IMR-90 (cell line): ENCODE measurements around the gene NAA15. TPM values are rescaled to one million over a fixed set of nuclear protein-coding genes. Genes with fewer than 3 reads are reported as not detected.
"Not testable (repeated sequence)": the region's sequence is repeated elsewhere in the genome, so short reads cannot be mapped to it uniquely, and the experiment has no call there.

Experiments
- ATAC-seq: fragments of 200-7000 bp; cut with Tn5 transposase; 2 replicates; pipeline ENCODE4 v1.9.1; 2020; ENCODE audit warnings: low read depth, mild to moderate bottlenecking, moderate library complexity
- BruUV-seq: library from RNA; stranded (reverse); fragments of 400-500 nt; replicated peaks from 2 replicates; lab custom pipeline; 2021; lab: Mats Ljungman, UMichigan
- CTCF ChIA-PET: fragments of 300-600 bp; formaldehyde crosslinking; extraction: SDS; loops from one replicate; lab custom pipeline; 2021; ENCODE audit warnings: antibody characterized with exemption; lab: Yijun Ruan, JAX
- POLR2A ChIA-PET: fragments of 300-600 bp; sonication (Branson Sonifier 250); formaldehyde crosslinking; loops from one replicate; lab custom pipeline; 2022; ENCODE audit warnings: antibody characterized with exemption; ENCODE audit not compliant: unreplicated experiment; lab: Charles Lee
- DNase-seq: peaks from one replicate; pipeline ENCODE4 v3.0.0; 2013
- H2AFZ ChIP-seq: replicated peaks from 2 replicates; pipeline ENCODE3; 2013; ENCODE audit warnings: low read length, mild to moderate bottlenecking; ENCODE audit not compliant: poor library complexity
- H2AK5ac ChIP-seq: 2 replicates; pipeline ENCODE4 v1.6.1; 2013; ENCODE audit warnings: low read depth, low read length, inconsistent platforms
- H2AK9ac ChIP-seq: replicated peaks from 2 replicates; pipeline ENCODE3; 2013; ENCODE audit warnings: mild to moderate bottlenecking, low read depth, low read length, moderate library complexity; ENCODE audit not compliant: poor library complexity
- H2BK120ac ChIP-seq: 2 replicates; pipeline ENCODE4 v1.6.1; 2013; ENCODE audit warnings: low read depth, low read length, inconsistent platforms
- H2BK15ac ChIP-seq: 3 replicates; pipeline ENCODE4 v1.6.1; 2013; ENCODE audit warnings: low read depth, low read length, inconsistent platforms
- H2BK20ac ChIP-seq: 2 replicates; pipeline ENCODE4 v1.6.1; 2013; ENCODE audit warnings: low read depth, mild to moderate bottlenecking, inconsistent platforms, low read length, moderate library complexity
- H2BK5ac ChIP-seq: 2 replicates; pipeline ENCODE4 v1.6.1; 2013; ENCODE audit warnings: mild to moderate bottlenecking, low read depth, low read length, inconsistent platforms; ENCODE audit not compliant: poor library complexity, severe bottlenecking
- H3K14ac ChIP-seq: replicated peaks from 2 replicates; pipeline ENCODE4 v1.6.1; 2013; ENCODE audit warnings: low read depth, low read length, inconsistent platforms
- H3K18ac ChIP-seq: 2 replicates; pipeline ENCODE4 v1.6.1; 2013; ENCODE audit warnings: low read depth, low read length, control low read depth
- H3K23ac ChIP-seq: 2 replicates; pipeline ENCODE4 v1.6.1; 2013; ENCODE audit warnings: low read depth, low read length, inconsistent platforms
- H3K27ac ChIP-seq: 2 replicates; pipeline ENCODE4 v1.5.1; 2013; ENCODE audit warnings: mild to moderate bottlenecking, control low read depth, low read length; ENCODE audit not compliant: insufficient read depth
- H3K27me3 ChIP-seq: 2 replicates; pipeline ENCODE4 v1.6.1; 2013; ENCODE audit warnings: low read length; ENCODE audit not compliant: control insufficient read depth, insufficient read depth
- H3K36me3 ChIP-seq: 2 replicates; pipeline ENCODE4 v1.6.1; 2013; ENCODE audit warnings: low read length, mixed read lengths; ENCODE audit not compliant: control insufficient read depth, insufficient read depth
- H3K4ac ChIP-seq: 2 replicates; pipeline ENCODE4 v1.6.1; 2013; ENCODE audit warnings: low read depth, low read length, inconsistent platforms
- H3K4me1 ChIP-seq: 2 replicates; pipeline ENCODE4 v1.6.1; 2013; ENCODE audit warnings: low read length, mixed read lengths; ENCODE audit not compliant: control insufficient read depth, insufficient read depth
- H3K4me2 ChIP-seq: 2 replicates; pipeline ENCODE4 v1.6.1; 2013; ENCODE audit warnings: low read depth, mild to moderate bottlenecking, control low read depth, low read length, moderate library complexity
- H3K4me3 ChIP-seq: 2 replicates; pipeline ENCODE4 v1.5.1; 2013; ENCODE audit warnings: low read depth, mild to moderate bottlenecking, control low read depth, low read length, moderate library complexity; ENCODE audit not compliant: insufficient read depth
- H3K56ac ChIP-seq: 2 replicates; pipeline ENCODE4 v1.6.1; 2013; ENCODE audit warnings: low read length, inconsistent platforms; ENCODE audit not compliant: insufficient read depth; ENCODE audit errors: extremely low read depth
- H3K79me1 ChIP-seq, 2 experiments: 2 replicates each; pipeline ENCODE4 v1.6.1; 2013; ENCODE audit warnings: low read length in 2 of 2, inconsistent platforms in 1 of 2, low read depth in 1 of 2
- H3K9ac ChIP-seq: 2 replicates; pipeline ENCODE4 v1.6.1; 2013; ENCODE audit warnings: low read depth, low read length, control low read depth
- H3K9me1 ChIP-seq: 2 replicates; pipeline ENCODE4 v1.6.1; 2013; ENCODE audit warnings: low read length, inconsistent platforms; ENCODE audit not compliant: insufficient read depth
- H3K9me3 ChIP-seq: 2 replicates; pipeline ENCODE4 v1.6.1; 2013; ENCODE audit warnings: low read length; ENCODE audit not compliant: control insufficient read depth, insufficient read depth
- H4K20me1 ChIP-seq: 2 replicates; pipeline ENCODE4 v1.6.1; 2013; ENCODE audit warnings: low read length, inconsistent platforms; ENCODE audit not compliant: insufficient read depth
- H4K5ac ChIP-seq: 2 replicates; pipeline ENCODE4 v1.6.1; 2013; ENCODE audit warnings: mild to moderate bottlenecking, low read depth, low read length, control low read depth
- H4K8ac ChIP-seq, 2 experiments: 2 replicates each; pipeline ENCODE4 v1.6.1; 2013; ENCODE audit warnings: low read depth in 2 of 2, low read length in 2 of 2, control low read depth in 1 of 2, inconsistent platforms in 1 of 2
- H4K91ac ChIP-seq: 2 replicates; pipeline ENCODE4 v1.6.1; 2013; ENCODE audit warnings: low read depth, low read length, inconsistent platforms; ENCODE audit not compliant: insufficient read depth
- WGBS, 2 experiments: methylation state at CpG; one replicate each; pipeline versions ENCODE4 v1.1.5 to v1.1.7; 2013; ENCODE audit warnings: missing lambda C conversion rate in 2 of 2; ENCODE audit not compliant: insufficient read length in 1 of 2; ENCODE audit errors: extremely low coverage in 2 of 2; 5-methylcytosine and 5-hydroxymethylcytosine counted together
- dilution Hi-C: fragments of 300-500 bp; cut with HindIII; formaldehyde crosslinking; loops from one replicate; pipeline ENCODE4 v1.14.3; 2018; ENCODE audit warnings: low sequenced_read_pairs; ENCODE audit not compliant: unreplicated experiment
- in situ Hi-C: fragments of 300-500 bp; cut with MboI; formaldehyde crosslinking; loops from 3 replicates; pipeline ENCODE4 v1.14.3; 2019; ENCODE audit warnings: low sequenced_read_pairs, inconsistent platforms, mixed read lengths
- intact Hi-C: fragments of 100-400 bp; cut with micrococcal nuclease; formaldehyde crosslinking; loops from 2 replicates; pipeline ENCODE4 v1.10.0; 2022
- polyA plus RNA-seq, 3 experiments: library from polyadenylated mRNA; depleted of rRNA; stranded (reverse); fragments of >200 nt; gene quantifications; 2 replicates each; pipeline ENCODE4 v1.2.3, GENCODE V29; 2012; ENCODE audit warnings: low replicate concordance in 1 of 3
- total RNA-seq: library from RNA; depleted of rRNA; stranded (reverse); fragments of >200 nt; gene quantifications from 2 replicates; pipeline ENCODE4 v1.2.3, GENCODE V29; 2012

NAA15 gene
- total and polyA plus RNA-seq, 2 of the 4 experiments (the other 2 are of a cell fraction) = 11.0 to 43.4 TPM

GRCh38 chr4:139444881-139445280, 143.6 kb downstream of the NAA15 start:
- H3K56ac ChIP-seq, H3K4me1 ChIP-seq, H2AFZ ChIP-seq, H4K20me1 ChIP-seq, H3K36me3 ChIP-seq, H3K18ac ChIP-seq, intact Hi-C loops, H3K23ac ChIP-seq, H2BK20ac ChIP-seq, H3K79me1 ChIP-seq, H4K5ac ChIP-seq, DNase-seq, H4K8ac ChIP-seq, H2AK9ac ChIP-seq, H2AK5ac ChIP-seq, H2BK15ac ChIP-seq, POLR2A ChIA-PET, H2BK5ac ChIP-seq, H3K9ac ChIP-seq, H3K27me3 ChIP-seq, CTCF ChIA-PET, H3K4me3 ChIP-seq, ATAC-seq, H3K9me1 ChIP-seq, H3K4ac ChIP-seq, H4K91ac ChIP-seq, BruUV-seq, H3K27ac ChIP-seq, H2BK120ac ChIP-seq, in situ Hi-C loops, H3K4me2 ChIP-seq, H3K9me3 ChIP-seq, dilution Hi-C loops, H3K14ac ChIP-seq: not testable (repeated sequence)
- 0% methylated on average over 1 of the region's 3 CpGs; no CpG with 5 or more reads in 1 of the 2 experiments for WGBS, 2 experiments

DNA sequence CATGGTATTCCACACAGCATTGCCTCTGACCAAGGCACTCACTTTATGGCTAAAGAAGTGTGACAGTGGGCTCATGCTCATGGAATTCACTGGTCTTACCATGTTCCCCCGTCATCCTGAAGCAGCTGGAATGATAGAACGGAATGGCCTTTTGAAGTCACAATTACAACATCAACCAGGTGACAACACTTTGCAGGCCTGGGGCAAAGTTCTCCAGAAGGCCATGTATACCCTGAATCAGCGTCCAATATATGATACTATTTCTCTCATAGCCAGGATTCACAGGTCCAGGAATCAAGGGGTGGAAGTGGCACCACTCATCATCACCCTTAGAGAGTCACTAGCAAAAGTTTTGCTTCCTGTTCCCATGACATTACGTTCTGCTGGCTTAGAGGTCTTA, 145.8 kb downstream of the NAA15 start:
- H3K18ac ChIP-seq, H2BK20ac ChIP-seq, H3K4me3 ChIP-seq, H2BK5ac ChIP-seq, ATAC-seq, H3K9me1 ChIP-seq, H3K56ac ChIP-seq, H4K91ac ChIP-seq, H3K14ac ChIP-seq, H3K9me3 ChIP-seq, dilution Hi-C loops, H3K4ac ChIP-seq, CTCF ChIA-PET, H3K4me1 ChIP-seq, H3K27me3 ChIP-seq, H4K5ac ChIP-seq, H3K9ac ChIP-seq, H3K4me2 ChIP-seq, H3K23ac ChIP-seq, H2AK5ac ChIP-seq, BruUV-seq, H2BK15ac ChIP-seq, H4K20me1 ChIP-seq, H2BK120ac ChIP-seq, intact Hi-C loops, DNase-seq, H3K27ac ChIP-seq, H2AK9ac ChIP-seq, POLR2A ChIA-PET, in situ Hi-C loops, H2AFZ ChIP-seq, H3K36me3 ChIP-seq, H4K8ac ChIP-seq: not testable (repeated sequence)
- no CpG with 5 or more reads among the region's 4 CpGs for WGBS, 2 experiments
- peaks cover 3 to 20% of the 10 kb centered on the region in 2 experiments; a peak in 2 of 4 replicates for H3K79me1 ChIP-seq
